Subcutaneous adipose tissue (tissue), 4 donors: ENCODE measurements around the gene MSH4. TPM values are rescaled to one million over a fixed set of nuclear protein-coding genes. Genes with fewer than 3 reads are reported as not detected.

Experiments used
- CTCF ChIP-seq: fragments of 450-650 bp; IDR thresholded peaks from one replicate; pipeline ENCODE4 v1.5.1; 2016; ENCODE audit warnings: low read depth, mild to moderate bottlenecking, control low read depth, antibody characterized with exemption, moderate library complexity
- small RNA-seq: library from RNA; depleted of rRNA; stranded (forward); fragments of <200 nt; gene quantifications from one replicate; pipeline ENCODE3, GENCODE V24; 2016
- total RNA-seq, 4 donors: library from RNA; depleted of rRNA; stranded (reverse); fragments of >200 nt; gene quantifications; one replicate each; pipeline ENCODE4 v1.1.0, GENCODE V29; 2016

MSH4 gene
- total RNA-seq, 4 donors from 2014 or later = 0.16 to 0.34 (median 0.20) TPM

DNA sequence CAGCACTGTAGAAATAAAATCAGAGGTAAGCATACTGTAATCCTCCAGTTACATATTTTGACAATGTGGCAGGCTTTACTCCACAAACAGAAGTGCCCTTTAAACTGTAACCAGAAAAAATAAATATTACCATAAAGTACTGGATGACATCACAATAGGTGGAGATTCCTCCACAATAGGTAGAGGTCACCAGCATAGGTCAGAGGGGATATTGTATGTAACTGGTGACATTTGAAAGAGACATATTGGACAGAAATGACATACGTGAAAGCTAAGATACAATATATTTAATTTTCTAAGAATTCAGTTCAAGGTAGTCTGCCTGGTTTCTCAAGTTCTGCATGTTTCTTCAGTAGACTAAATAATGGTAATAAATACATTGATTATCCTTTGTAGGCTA is 135.6 kb downstream of the MSH4 start, which contains the start of gene ASB17:
Gene ASB17, minus strand, starts transcription at position 101 of the 400 bp plus-strand sequence. CDS start 113 bp downstream, outside the sequence.
- no peak for TF ChIP-seq CTCF

- no peak for TF ChIP-seq CTCF
These were observed 140.4 kb downstream of the MSH4 start for GRCh38 chr1:75937034-75937433.

GRCh38 chr1:75950176-75950575 is 153.5 kb downstream of the MSH4 start:
- no peak for TF ChIP-seq CTCF

DNA sequence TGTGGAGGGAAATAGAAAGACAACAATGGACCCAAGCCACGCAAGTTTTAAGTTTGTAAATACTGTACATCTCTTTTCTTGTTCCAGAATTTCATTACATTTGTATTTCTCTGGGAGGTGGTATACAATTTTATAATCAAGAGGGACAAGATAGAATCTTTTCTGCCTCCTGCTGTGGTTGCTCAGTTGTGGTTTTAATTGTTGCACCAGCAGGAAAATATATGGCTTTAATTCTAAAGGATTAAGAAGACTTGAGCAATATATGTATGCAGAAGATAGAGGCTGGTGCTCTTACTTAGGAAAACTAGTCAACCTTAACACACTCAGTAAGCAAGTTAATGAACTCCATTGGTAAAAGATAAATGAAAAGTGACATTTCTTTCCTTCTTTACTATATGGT is 155.3 kb downstream of the MSH4 start:
- TF ChIP-seq CTCF = no peak

GRCh38 chr1:75953461-75953860 is 156.8 kb downstream of the MSH4 start:
- TF ChIP-seq CTCF = no peak

DNA sequence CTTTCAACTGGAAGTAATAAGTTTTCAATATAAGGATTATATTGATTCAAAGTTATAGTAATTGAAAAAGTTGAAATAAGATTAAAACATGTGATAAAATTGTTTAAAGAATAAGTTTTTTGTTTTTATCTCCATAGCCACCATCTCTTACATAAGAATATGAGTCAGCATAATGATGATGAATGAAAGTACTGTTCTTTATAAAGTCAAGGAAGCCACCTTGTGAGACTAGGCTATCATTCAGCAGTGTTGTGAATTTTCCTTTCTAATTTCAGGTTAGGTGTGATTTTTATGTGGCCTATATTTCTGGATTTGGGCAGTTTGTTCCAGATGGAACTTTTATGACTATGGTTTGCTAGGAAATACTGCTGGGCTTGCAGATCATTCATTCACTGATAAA is 157.9 kb downstream of the MSH4 start:
- TF ChIP-seq CTCF = no peak

Small RNAs within 50 kb of the gene (small RNA-seq; reads per million reads assigned to genes)
- gene SNORD45A (not detected), gene SNORD45B (not detected), gene SNORD45C (not detected)

Other genes with a start within 250 kb of the MSH4 start
- gene SLC44A5, start 185.8 kb upstream of the MSH4 start, total RNA-seq = under 1 TPM; 0.22 to 0.57 (median 0.42) TPM
- 10 to 100 TPM; 52.2 to 72.9 (median 60.0) TPM for gene ACADM, start 72.2 kb upstream of the MSH4 start, total RNA-seq
- gene RABGGTB, start 10.6 kb upstream of the MSH4 start, total RNA-seq = 10 to 100 TPM; 58.2 to 71.7 (median 61.4) TPM
- not detected for gene ASB17, start 135.5 kb downstream of the MSH4 start, total RNA-seq